HG03432 (cell line): ENCODE data around the gene AIF1.

ENCODE experiments used
- ATAC-seq: cut with Tn5 transposase; IDR thresholded peaks from one replicate; pipeline ENCODE4 v1.9.1; 2021; ENCODE audit warnings: mild to moderate bottlenecking, moderate library complexity; ENCODE audit not compliant: unreplicated experiment

AIF1 gene

GRCh38 chr6:31639449-31639861 lies 24.4 kb downstream of the AIF1 start:
- ATAC-seq: no peak

GRCh38 chr6:31640612-31641011 lies 25.6 kb downstream of the AIF1 start:
- ATAC-seq: no peak

GRCh38 chr6:31641370-31641769 lies 26.3 kb downstream of the AIF1 start:
- no peak for ATAC-seq

GRCh38 chr6:31642798-31643570 lies 27.9 kb downstream of the AIF1 start:
- no peak for ATAC-seq

GRCh38 chr6:31643818-31644454 lies 28.9 kb downstream of the AIF1 start:
- ATAC-seq: no peak

GRCh38 chr6:31645325-31645724 lies 30.3 kb downstream of the AIF1 start:
- ATAC-seq: no peak

- peak; percentile 19 for ATAC-seq
These were observed 36.7 kb downstream of the AIF1 start for GRCh38 chr6:31651602-31652191.

GRCh38 chr6:31652925-31653724 lies 38.1 kb downstream of the AIF1 start:
- peak; percentile 73 for ATAC-seq

- ATAC-seq: no peak
These were observed 39.7 kb downstream of the AIF1 start for GRCh38 chr6:31654574-31655348.

- no peak for ATAC-seq
These were observed 40.6 kb downstream of the AIF1 start, which contains the start of gene APOM for GRCh38 chr6:31655349-31656237. APOM (plus strand) TSS chr6:31655894; CDS start chr6:31655967, 73 bp downstream.

- ATAC-seq: no peak
These were observed 42.5 kb downstream of the AIF1 start for GRCh38 chr6:31657406-31658157.

GRCh38 chr6:31658158-31658688 lies 43.2 kb downstream of the AIF1 start:
- ATAC-seq: no peak

GRCh38 chr6:31658983-31659648 lies 44.1 kb downstream of the AIF1 start:
- ATAC-seq: no peak

GRCh38 chr6:31659649-31660380 lies 44.8 kb downstream of the AIF1 start:
- ATAC-seq: no peak

- peak; percentile 51 for ATAC-seq
These were observed 45.6 kb downstream of the AIF1 start, which contains the start of gene C6orf47 for GRCh38 chr6:31660381-31661261. C6orf47 (minus strand) TSS chr6:31660778; CDS start chr6:31659947, 831 bp downstream.
